IPS-15b (cell line): ENCODE data around the gene LGR4.

ENCODE experiments used
- H3K27me3 ChIP-seq: one replicate; pipeline ENCODE4 v1.6.1; 2013; ENCODE audit warnings: low read length; ENCODE audit not compliant: control insufficient read depth, insufficient read depth
- H3K36me3 ChIP-seq: one replicate; pipeline ENCODE4 v1.6.1; 2013; ENCODE audit warnings: low read length; ENCODE audit not compliant: control insufficient read depth, insufficient read depth
- H3K4me1 ChIP-seq: one replicate; pipeline ENCODE4 v1.6.1; 2013; ENCODE audit warnings: mild to moderate bottlenecking, low read length; ENCODE audit not compliant: control insufficient read depth, insufficient read depth
- H3K4me3 ChIP-seq: one replicate; pipeline ENCODE4 v1.5.1; 2013; ENCODE audit warnings: low read depth, low read length
- H3K9ac ChIP-seq: one replicate; pipeline ENCODE4 v1.6.1; 2013; ENCODE audit warnings: low read depth, mild to moderate bottlenecking, low read length
- H3K9me3 ChIP-seq: one replicate; pipeline ENCODE4 v1.6.1; 2013; ENCODE audit warnings: mild to moderate bottlenecking, low read length; ENCODE audit not compliant: control insufficient read depth, insufficient read depth

LGR4 gene

GRCh38 chr11:27438595-27438981 lies 34.0 kb downstream of the LGR4 start:
- peaks cover 35% of the 10 kb centered on the region for H3K4me1 ChIP-seq
- no peaks in the 10 kb centered on the region for H3K9me3 ChIP-seq
- H3K36me3 ChIP-seq = no peaks in the 10 kb centered on the region
- H3K27me3 ChIP-seq = no peaks in the 10 kb centered on the region
- no peak overlapping the region for H3K4me3 ChIP-seq
- peak overlapping the region; percentile 17 for H3K9ac ChIP-seq

DNA sequence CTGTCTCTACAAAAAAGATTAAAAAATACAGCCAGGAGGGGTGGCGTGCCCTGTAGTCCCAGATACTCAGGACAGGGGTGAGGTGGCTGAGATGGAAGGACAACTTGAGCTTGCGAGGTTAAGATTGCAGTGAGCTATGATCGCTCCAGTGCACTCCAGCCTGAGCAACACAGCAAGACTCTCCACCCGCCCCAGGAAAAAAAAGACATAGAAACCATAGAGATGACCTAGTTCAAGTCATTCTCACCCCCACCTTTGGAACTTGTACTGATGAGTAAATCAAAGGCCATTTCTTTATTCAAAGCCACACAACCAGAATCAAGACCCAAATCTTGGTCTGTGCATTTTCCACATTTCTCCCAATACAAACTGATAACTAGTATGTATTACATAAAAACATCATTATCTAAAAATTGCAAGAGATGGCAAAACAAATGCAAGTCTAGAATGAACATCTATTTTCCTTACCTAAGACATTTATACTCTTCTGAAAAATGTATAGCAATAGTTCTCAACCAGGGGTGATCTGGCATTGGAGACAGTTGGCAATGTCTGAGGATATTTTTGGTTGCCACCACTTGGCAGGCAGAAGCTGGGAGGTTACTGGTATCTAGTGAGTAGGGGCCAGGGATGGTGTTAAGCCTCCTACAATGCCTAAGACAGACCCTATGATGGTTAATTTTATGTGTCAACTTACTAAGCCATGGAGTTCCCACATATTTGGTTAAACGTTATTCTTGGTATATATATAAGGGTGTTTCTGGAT lies 34.6 kb downstream of the LGR4 start:
- Histone ChIP-seq H3K4me3 (no peak overlapping the region), H3K27me3 (no peaks in the 10 kb centered on the region), H3K4me1 (peaks cover 29% of the 10 kb centered on the region), H3K36me3 (no peaks in the 10 kb centered on the region), H3K9ac (peak overlapping the region; percentile 17), H3K9me3 (no peaks in the 10 kb centered on the region)

DNA sequence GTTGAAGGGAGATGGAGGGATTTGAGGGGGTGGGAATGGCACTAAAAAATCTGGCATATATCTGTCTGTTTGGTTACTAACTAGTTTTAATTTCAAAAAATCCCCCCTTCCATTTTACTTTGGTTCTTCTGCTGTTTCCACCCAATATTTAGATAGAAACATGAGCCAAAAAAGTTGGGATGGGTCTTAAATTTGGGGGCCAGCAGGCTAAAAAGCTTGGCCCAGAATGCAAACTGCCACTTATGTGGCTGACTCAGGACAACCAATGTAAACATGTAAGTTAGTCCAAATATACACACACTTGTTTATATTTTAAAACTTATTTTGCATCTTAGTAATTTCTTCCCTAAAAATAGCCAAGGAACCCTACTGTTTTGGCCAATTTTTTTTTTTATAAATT lies 35.7 kb downstream of the LGR4 start:
- H3K9ac ChIP-seq = no peak overlapping the region
- H3K4me3 ChIP-seq = no peak overlapping the region
- no peaks in the 10 kb centered on the region for H3K9me3 ChIP-seq
- H3K27me3 ChIP-seq = no peaks in the 10 kb centered on the region
- no peaks in the 10 kb centered on the region for H3K36me3 ChIP-seq
- peaks cover 21% of the 10 kb centered on the region for H3K4me1 ChIP-seq

GRCh38 chr11:27433742-27434141 lies 38.8 kb downstream of the LGR4 start:
- Histone ChIP-seq H3K4me1 (peaks cover 27% of the 10 kb centered on the region), H3K27me3 (no peaks in the 10 kb centered on the region), H3K9me3 (no peaks in the 10 kb centered on the region), H3K36me3 (peaks cover 1% of the 10 kb centered on the region), H3K9ac (no peak overlapping the region), H3K4me3 (no peak overlapping the region)

DNA sequence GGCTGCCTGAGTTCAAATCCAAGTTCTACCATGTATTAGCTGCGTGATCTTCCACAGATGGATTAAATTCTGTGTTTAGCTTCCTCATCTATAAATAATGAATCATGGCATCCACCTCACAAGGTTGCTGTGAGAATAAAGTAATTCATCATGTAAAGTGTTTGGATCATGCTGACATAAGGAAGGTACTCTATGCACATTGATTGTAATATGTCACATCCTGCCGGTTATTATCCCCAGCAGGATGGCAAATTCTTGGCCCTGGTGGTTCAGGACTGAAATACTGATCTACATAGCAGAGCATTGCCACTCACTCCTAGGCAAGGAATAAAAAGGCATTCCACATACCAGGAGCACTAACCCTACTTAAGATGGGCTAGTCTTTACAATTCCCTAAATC lies 40.8 kb downstream of the LGR4 start:
- Histone ChIP-seq H3K4me1 (peaks cover 22% of the 10 kb centered on the region), H3K27me3 (no peaks in the 10 kb centered on the region), H3K9ac (no peak overlapping the region), H3K9me3 (no peaks in the 10 kb centered on the region), H3K36me3 (peaks cover 4% of the 10 kb centered on the region), H3K4me3 (no peak overlapping the region)

DNA sequence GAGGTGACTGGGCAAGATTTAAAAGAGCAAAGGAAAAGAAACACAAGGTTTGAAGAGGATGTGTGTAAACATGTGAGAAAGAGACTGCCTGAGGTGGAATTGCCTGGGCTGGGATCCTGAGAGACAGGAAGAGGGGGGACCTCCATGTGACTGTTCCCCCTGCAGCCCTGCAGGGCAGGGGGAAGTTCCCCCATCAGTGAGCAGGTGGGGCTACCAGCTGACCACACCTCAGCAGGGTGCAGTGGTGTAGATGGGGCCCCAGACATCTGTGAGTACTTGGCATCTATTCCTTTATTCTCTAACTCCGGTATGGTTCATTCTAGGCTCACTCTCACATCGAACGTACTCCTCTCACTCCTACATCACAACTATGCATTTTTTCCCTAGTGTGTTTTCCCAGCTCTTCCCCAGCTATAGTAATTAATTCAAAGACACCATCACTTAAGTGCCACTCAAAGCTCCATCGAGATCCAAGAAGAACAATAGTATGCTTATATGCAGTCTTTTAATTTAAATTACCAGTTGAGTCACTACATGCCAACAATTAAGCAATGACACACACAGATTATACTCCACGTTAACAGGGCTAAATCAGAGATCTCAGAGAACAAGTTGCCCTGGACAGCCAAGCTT lies 42.7 kb downstream of the LGR4 start:
- Histone ChIP-seq H3K4me3 (no peak overlapping the region), H3K36me3 (peaks cover 4% of the 10 kb centered on the region), H3K4me1 (peaks cover 22% of the 10 kb centered on the region), H3K9me3 (no peaks in the 10 kb centered on the region), H3K9ac (no peak overlapping the region), H3K27me3 (no peaks in the 10 kb centered on the region)

DNA sequence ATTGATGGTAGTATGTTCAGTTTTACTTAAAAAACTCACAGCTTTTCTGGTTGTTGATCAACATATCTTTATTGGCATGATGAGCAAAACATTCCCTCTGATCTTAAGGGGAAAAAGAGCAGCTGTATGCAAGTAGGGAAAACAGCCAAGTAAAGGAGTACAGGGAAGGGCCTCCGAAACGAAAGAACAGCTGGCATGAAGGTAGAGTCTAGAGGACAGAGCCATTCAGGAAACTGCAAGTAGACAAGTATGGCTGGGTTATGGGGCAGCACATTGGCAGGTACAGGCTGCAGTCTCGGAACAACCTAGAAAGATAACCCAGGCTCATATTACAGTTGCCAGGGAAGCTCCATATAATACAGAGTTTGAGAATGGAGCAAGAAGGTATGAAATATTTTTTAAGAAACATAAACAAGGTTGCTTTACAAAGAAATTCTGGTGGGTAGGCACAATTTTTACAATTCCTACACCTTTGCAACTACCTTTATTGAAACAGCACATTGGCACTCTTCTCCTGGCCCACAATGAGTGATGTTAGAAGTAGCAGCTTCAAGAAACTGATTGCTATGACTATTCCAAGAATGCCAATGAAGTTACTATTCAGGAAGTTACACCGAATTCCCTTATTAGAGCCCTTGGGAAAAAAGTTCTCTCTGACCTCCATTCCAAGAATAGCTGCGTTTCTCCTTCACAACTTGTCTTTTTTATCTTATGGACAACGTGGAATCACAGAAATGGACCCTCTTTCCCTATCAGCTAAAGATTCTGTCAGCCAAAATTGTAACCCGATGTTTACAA lies 45.2 kb downstream of the LGR4 start:
- H3K27me3 ChIP-seq = no peaks in the 10 kb centered on the region
- H3K4me1 ChIP-seq = peaks cover 38% of the 10 kb centered on the region
- no peaks in the 10 kb centered on the region for H3K9me3 ChIP-seq
- peaks cover 4% of the 10 kb centered on the region for H3K36me3 ChIP-seq
- no peak overlapping the region for H3K9ac ChIP-seq
- no peak overlapping the region for H3K4me3 ChIP-seq

DNA sequence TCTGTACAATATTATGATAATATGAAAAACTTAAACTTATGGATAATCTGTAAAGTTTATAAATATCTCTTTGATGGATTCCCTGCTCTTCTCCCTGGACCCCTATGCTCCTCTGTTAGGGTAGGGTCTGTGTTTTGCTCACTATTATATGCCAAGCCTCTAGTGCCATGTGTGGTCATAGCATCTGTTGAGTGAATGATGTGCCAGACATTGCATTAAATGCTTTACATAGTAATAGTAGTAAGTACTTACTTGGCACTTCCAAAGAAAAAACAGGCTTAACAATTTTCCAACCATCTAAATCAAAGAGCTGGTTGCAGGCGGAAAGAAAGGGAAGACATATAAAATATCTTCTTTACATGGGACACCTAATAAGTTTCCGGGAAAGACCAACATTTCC lies 46.8 kb downstream of the LGR4 start:
- Histone ChIP-seq H3K36me3 (peaks cover 4% of the 10 kb centered on the region), H3K27me3 (no peaks in the 10 kb centered on the region), H3K9me3 (no peaks in the 10 kb centered on the region), H3K4me3 (no peak overlapping the region), H3K9ac (no peak overlapping the region), H3K4me1 (peaks cover 43% of the 10 kb centered on the region)

GRCh38 chr11:27423125-27423524 lies 49.5 kb downstream of the LGR4 start:
- peaks cover 33% of the 10 kb centered on the region for H3K4me1 ChIP-seq
- no peak overlapping the region for H3K9ac ChIP-seq
- H3K4me3 ChIP-seq = no peak overlapping the region

DNA sequence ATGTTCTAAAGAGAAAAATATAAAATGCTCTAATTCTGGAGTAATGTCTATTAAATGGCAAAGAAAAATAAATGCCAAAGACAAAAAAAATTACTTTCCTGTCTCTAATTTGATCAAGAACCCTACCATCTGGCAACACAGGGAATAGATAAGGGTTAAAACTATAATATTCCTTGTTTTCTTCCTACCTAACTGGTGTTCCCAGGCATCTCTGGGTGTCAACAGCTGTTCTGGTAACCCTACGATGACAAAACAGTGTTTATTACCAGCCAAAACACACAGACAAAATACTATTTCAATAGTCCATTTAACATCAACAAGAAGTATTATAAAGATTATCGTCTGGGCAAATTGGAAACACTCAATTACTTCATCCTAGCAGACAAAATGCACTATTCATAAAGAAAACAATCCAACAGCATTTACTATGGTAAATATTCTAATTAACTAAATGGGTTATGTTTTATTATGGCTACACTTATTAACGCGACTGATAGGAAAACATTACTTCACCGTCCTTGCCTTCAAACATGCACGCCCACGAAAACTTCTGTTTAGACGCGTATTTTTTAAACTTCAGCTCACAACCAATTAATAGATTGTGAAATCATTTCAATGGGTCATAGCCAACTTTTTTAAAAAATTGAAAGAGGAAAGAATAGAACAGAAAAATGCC lies 50.6 kb downstream of the LGR4 start:
- Histone ChIP-seq H3K9me3 (no peaks in the 10 kb centered on the region), H3K27me3 (no peaks in the 10 kb centered on the region), H3K9ac (peak overlapping the region; percentile 26), H3K4me3 (no peak overlapping the region), H3K36me3 (no peaks in the 10 kb centered on the region), H3K4me1 (peaks cover 33% of the 10 kb centered on the region)

More at GRCh38 chr11:27423125-27423524, 49.5 kb downstream of the LGR4 start:
- no peaks in the 10 kb centered on the region for H3K9me3 ChIP-seq
- H3K27me3 ChIP-seq = no peaks in the 10 kb centered on the region
- H3K36me3 ChIP-seq = no peaks in the 10 kb centered on the region

DNA sequence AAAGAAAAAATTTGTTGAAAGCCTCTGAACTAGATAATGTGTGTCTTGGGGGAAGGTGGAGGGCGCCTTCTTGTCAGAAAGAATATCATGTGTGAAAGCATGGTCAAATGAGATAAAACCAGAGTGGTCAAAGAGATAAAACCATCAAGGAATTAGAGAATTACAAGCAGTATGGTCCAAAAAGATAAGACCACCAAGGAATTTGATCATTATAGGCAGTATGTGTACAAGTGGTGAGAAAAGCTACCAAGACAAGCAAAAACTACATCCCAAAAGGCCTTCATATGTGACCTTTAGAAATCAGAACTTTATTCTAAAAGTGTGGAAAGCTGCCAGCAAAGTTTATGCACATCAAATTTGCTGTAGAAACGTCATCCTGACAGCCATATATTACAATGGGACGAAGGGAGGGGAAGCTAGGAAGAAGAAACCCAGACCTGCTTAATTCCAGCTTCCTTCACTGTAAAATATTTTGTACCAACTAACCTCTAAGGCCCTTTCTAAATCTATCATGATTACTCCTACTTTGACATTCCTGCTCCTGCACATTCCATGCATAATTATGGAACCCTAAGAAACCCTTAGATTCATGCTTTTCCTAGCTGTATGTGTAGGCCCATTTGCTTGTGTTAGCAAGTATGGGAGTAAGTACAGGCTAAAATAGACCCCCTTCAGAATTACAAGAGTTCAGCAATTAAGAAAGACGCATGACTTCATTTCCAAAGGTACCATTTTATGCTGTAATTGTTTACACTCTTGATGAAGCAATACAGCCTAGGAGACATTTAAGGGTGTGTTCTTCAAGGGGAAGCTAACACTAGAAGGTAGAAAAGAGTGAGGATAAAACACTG lies 51.6 kb downstream of the LGR4 start:
- H3K4me1 ChIP-seq = peaks cover 33% of the 10 kb centered on the region
- H3K27me3 ChIP-seq = no peaks in the 10 kb centered on the region
- no peak overlapping the region for H3K9ac ChIP-seq
- no peaks in the 10 kb centered on the region for H3K36me3 ChIP-seq
- no peaks in the 10 kb centered on the region for H3K9me3 ChIP-seq
- H3K4me3 ChIP-seq = no peak overlapping the region
